SU-DHL-6 (cell line): ENCODE measurements around the gene WDR86.

Experiments used
- EZH2phosphoT487 ChIP-seq: fragments of 200-600 bp; sonication (generic), shearing (Covaris generic); conservative IDR thresholded peaks from 2 replicates; pipeline ENCODE4 v1.6.1; 2018; ENCODE audit warnings: mild to moderate bottlenecking, antibody characterized with exemption, low read length, moderate library complexity, mixed read lengths
- TF ChIP-seq, protein P1 (sequence below): fragments of 200-600 bp; sonication (generic); IDR thresholded peaks from one replicate; pipeline ENCODE4 v1.5.1; 2017; ENCODE audit warnings: antibody characterized with exemption, mild to moderate bottlenecking, low read length, moderate library complexity; ENCODE audit not compliant: insufficient read depth, poor library complexity, severe bottlenecking

- TF ChIP-seq, protein P1, sequence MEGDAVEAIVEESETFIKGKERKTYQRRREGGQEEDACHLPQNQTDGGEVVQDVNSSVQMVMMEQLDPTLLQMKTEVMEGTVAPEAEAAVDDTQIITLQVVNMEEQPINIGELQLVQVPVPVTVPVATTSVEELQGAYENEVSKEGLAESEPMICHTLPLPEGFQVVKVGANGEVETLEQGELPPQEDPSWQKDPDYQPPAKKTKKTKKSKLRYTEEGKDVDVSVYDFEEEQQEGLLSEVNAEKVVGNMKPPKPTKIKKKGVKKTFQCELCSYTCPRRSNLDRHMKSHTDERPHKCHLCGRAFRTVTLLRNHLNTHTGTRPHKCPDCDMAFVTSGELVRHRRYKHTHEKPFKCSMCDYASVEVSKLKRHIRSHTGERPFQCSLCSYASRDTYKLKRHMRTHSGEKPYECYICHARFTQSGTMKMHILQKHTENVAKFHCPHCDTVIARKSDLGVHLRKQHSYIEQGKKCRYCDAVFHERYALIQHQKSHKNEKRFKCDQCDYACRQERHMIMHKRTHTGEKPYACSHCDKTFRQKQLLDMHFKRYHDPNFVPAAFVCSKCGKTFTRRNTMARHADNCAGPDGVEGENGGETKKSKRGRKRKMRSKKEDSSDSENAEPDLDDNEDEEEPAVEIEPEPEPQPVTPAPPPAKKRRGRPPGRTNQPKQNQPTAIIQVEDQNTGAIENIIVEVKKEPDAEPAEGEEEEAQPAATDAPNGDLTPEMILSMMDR = no peak
- no peak for TF ChIP-seq EZH2phosphoT487
These were observed 30.3 kb upstream of the WDR86 start, which contains the start of gene CRYGN for GRCh38 chr7:151439855-151440798.
